OCI-LY3 (cell line): Measurements from ENCODE around the gene ASRGL1.

Experiments
- H2AFZ ChIP-seq: fragments of 200-600, 300-600 bp; shearing (Covaris generic); 2 replicates; pipeline ENCODE4 v1.6.0; 2014; ENCODE audit warnings: antibody characterized with exemption, low read depth, low read length
- H3K27ac ChIP-seq: fragments of 200-600, 300-600 bp; sonication (generic); 2 replicates; pipeline ENCODE4 v1.5.1; 2014; ENCODE audit warnings: mild to moderate bottlenecking, low read length, moderate library complexity, mixed read lengths
- H3K27me3 ChIP-seq: fragments of 200-600, 300-600 bp; sonication (generic); 2 replicates; pipeline ENCODE4 v1.6.1; 2014; ENCODE audit warnings: low read depth, low read length, mixed read lengths
- H3K36me3 ChIP-seq: fragments of 200-600, 300-600 bp; sonication (generic); replicated peaks from 2 replicates; pipeline ENCODE3; 2014; ENCODE audit warnings: low read depth, low read length, mixed read lengths
- H3K4me1 ChIP-seq: fragments of 300-600, 200-600 bp; sonication (generic); 2 replicates; pipeline ENCODE4 v1.6.1; 2014; ENCODE audit warnings: low read length, mixed read lengths
- H3K4me2 ChIP-seq: fragments of 200-600, 300-600 bp; sonication (generic); 2 replicates; pipeline ENCODE4 v1.6.1; 2014; ENCODE audit warnings: low read length, mixed read lengths
- H3K4me3 ChIP-seq: fragments of 300-600, 200-600 bp; sonication (generic); 2 replicates; pipeline ENCODE4 v1.5.1; 2014; ENCODE audit warnings: antibody characterized with exemption, mild to moderate bottlenecking, low read length, moderate library complexity
- H3K79me2 ChIP-seq: fragments of 300-600, 200-600 bp; shearing (Covaris generic); 2 replicates; pipeline ENCODE4 v1.6.1; 2014; ENCODE audit warnings: mild to moderate bottlenecking, low read length, mixed read lengths
- H3K9ac ChIP-seq: fragments of 300-600, 200-600 bp; shearing (Covaris generic); 2 replicates; pipeline ENCODE4 v1.6.0; 2014; ENCODE audit warnings: mild to moderate bottlenecking, low read length, moderate library complexity
- H3K9me3 ChIP-seq: fragments of 200-600, 300-600 bp; shearing (Covaris generic); 2 replicates; pipeline ENCODE4 v1.6.1; 2014; ENCODE audit warnings: low read length, mixed read lengths; ENCODE audit not compliant: insufficient read depth
- H4K20me1 ChIP-seq: fragments of 200-600, 300-600 bp; sonication (generic); 2 replicates; pipeline ENCODE4 v1.6.1; 2016; ENCODE audit warnings: low read length, mixed read lengths; ENCODE audit not compliant: insufficient read depth
- CTCF ChIP-seq: fragments of 200-600, 300-600 bp; sonication (generic); IDR thresholded peaks from 2 replicates; pipeline ENCODE4 v1.5.1; 2014; ENCODE audit warnings: antibody characterized with exemption, low read length, low read depth
- EZH2phosphoT487 ChIP-seq: fragments of 200-600 bp; shearing (Covaris generic); IDR thresholded peaks from 2 replicates; pipeline ENCODE4 v1.6.1; 2018; ENCODE audit warnings: antibody characterized with exemption, mixed run types, low read depth

ASRGL1 gene

DNA sequence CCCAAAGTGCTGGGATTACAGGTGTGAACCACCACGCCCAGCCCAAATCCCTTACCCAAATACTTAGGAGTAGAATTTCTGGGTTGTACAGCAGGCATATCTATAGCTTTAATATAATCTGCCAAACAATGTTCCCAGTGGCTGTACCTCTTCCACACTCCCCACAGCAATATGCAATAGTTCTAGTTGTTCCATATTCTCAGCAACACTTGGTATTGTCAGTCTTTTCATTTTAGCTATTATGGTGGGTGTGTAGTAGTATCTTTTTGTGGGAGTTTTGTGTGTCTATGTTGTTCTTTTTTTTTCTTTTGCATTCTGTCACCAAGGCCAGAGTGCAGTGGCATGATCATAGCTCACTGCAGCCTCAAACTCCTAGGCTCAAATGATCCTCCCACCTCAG lies 100.4 kb downstream of the ASRGL1 start:
- TF ChIP-seq EZH2phosphoT487: no peak
- no peak for TF ChIP-seq CTCF
- Histone ChIP-seq H3K4me1 (peaks cover 19% of the 10 kb centered on the region), H2AFZ (no peak overlapping the region), H3K79me2 (no peaks in the 10 kb centered on the region), H3K4me2 (no peak overlapping the region), H3K36me3 (no peaks in the 10 kb centered on the region), H4K20me1 (no peaks in the 10 kb centered on the region), H3K27me3 (no peaks in the 10 kb centered on the region), H3K4me3 (no peak overlapping the region), H3K9me3 (no peaks in the 10 kb centered on the region), H3K9ac (no peak overlapping the region), H3K27ac (no peak overlapping the region)

DNA sequence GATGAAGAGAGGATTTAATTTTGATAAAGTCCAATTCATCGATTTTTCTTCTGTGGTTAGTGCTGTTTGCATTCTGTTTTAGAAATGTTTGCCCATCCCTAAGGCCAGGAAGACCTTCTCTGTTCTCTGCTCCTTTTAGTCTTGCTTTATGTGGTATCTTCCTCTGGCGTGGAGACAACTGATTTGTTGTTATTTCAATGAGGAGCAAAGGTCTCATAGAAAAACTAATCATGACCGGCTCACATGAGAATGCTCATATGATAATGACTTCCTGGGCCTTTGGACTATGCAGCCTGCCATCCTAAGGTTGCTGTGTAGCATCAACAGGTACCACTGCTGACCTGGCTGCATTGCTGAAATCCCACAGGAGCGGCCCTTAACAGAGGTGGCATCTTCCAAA lies 101.4 kb downstream of the ASRGL1 start:
- Histone ChIP-seq H3K9ac (no peak overlapping the region), H3K4me1 (peaks cover 13% of the 10 kb centered on the region), H3K36me3 (no peaks in the 10 kb centered on the region), H3K27ac (no peak overlapping the region), H3K27me3 (no peaks in the 10 kb centered on the region), H4K20me1 (no peaks in the 10 kb centered on the region), H3K9me3 (no peaks in the 10 kb centered on the region), H3K79me2 (no peaks in the 10 kb centered on the region), H3K4me3 (no peak overlapping the region), H3K4me2 (no peak overlapping the region), H2AFZ (no peak overlapping the region)
- no peak for TF ChIP-seq EZH2phosphoT487
- no peak for TF ChIP-seq CTCF

GRCh38 chr11:62439785-62440602 lies 102.7 kb downstream of the ASRGL1 start:
- no peak for TF ChIP-seq EZH2phosphoT487
- TF ChIP-seq CTCF: no peak
- no peak overlapping the region for H3K9ac ChIP-seq

More at GRCh38 chr11:62439785-62440602, 102.7 kb downstream of the ASRGL1 start:
- H3K79me2 ChIP-seq: no peaks in the 10 kb centered on the region
- no peak overlapping the region for H3K27ac ChIP-seq
- no peaks in the 10 kb centered on the region for H3K9me3 ChIP-seq
- H3K4me3 ChIP-seq: no peak overlapping the region
- no peaks in the 10 kb centered on the region for H3K27me3 ChIP-seq
- peaks cover 17% of the 10 kb centered on the region for H3K4me1 ChIP-seq
- H2AFZ ChIP-seq: no peak overlapping the region
- H4K20me1 ChIP-seq: no peaks in the 10 kb centered on the region
- H3K36me3 ChIP-seq: no peaks in the 10 kb centered on the region
- no peak overlapping the region for H3K4me2 ChIP-seq
